ENCODE data around the gene GNS. TPM values are rescaled to one million over a fixed set of nuclear protein-coding genes. Genes with fewer than 3 reads are reported as not detected.

The GNS gene
- total and polyA plus RNA-seq, 9 donors = 63.9 to 278 (median 101) TPM

DNA sequence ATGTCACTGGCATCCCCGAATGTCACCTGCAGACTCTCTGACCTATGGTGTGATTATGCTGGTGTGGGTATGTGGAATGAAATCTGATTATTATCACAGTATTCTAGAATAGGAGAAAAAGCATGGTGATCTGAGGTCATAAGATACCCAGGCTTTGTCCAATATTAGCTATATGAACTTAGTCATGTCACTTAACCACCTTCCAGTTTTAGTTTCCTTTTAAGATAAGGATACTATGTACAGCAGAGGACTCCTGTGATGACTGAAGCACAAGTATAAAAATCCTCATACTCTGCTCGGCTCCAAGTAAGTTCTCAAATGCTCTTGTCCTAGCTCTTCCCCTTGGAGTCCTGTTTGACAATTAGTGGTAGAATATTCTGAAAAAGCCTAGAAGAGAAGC, 2.8 kb downstream of the GNS start:
- intact Hi-C loops (cut with DNase I) = no loop called here
- DNase-seq = no peak
- H3K27ac ChIP-seq = no peak overlapping the region
- H3K36me3 ChIP-seq = no peaks in the 10 kb centered on the region
- H3K9me3 ChIP-seq = no peaks in the 10 kb centered on the region
- WGBS, 3 donors = 88 to 91% (median 88%) methylated on average over 2 of the region's 2 CpGs
- TF ChIP-seq EP300 (IDR thresholded peaks at IDR 0.05) (no peak), POLR2A (IDR thresholded peaks at IDR 0.05) (no peak)
- TF ChIP-seq, protein P1, sequence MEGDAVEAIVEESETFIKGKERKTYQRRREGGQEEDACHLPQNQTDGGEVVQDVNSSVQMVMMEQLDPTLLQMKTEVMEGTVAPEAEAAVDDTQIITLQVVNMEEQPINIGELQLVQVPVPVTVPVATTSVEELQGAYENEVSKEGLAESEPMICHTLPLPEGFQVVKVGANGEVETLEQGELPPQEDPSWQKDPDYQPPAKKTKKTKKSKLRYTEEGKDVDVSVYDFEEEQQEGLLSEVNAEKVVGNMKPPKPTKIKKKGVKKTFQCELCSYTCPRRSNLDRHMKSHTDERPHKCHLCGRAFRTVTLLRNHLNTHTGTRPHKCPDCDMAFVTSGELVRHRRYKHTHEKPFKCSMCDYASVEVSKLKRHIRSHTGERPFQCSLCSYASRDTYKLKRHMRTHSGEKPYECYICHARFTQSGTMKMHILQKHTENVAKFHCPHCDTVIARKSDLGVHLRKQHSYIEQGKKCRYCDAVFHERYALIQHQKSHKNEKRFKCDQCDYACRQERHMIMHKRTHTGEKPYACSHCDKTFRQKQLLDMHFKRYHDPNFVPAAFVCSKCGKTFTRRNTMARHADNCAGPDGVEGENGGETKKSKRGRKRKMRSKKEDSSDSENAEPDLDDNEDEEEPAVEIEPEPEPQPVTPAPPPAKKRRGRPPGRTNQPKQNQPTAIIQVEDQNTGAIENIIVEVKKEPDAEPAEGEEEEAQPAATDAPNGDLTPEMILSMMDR (IDR thresholded peaks at IDR 0.05) = no peak
- H3K4me1 ChIP-seq (ENCODE audit: insufficient read depth) = peaks cover 4% of the 10 kb centered on the region
- H3K27me3 ChIP-seq = no peaks in the 10 kb centered on the region
- no peak overlapping the region for H3K4me3 ChIP-seq

DNA sequence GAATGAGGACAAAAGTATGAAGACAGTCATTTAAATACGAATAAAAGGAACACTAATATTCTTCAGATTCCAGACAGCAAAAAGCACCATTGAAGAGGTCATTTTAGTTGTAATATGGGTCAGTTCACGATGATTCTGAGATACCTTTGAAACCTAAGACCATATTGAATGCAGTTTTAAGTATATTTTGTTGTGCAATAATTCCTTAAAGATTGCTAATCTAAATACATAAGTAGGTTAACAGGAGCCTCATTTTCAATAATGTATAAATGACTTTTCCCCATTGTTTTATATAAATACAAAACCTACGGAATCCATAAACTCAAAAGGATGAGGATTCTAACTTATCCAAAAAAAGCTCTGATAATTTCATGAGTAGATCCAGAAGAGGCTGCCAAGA, 5.8 kb downstream of the GNS start:
- H3K9me3 ChIP-seq = no peaks in the 10 kb centered on the region
- no peaks in the 10 kb centered on the region for H3K27me3 ChIP-seq
- H3K4me1 ChIP-seq (ENCODE audit: insufficient read depth) = peaks cover 3% of the 10 kb centered on the region
- H3K4me3 ChIP-seq = no peak overlapping the region
- WGBS, 3 donors = 93 to 94% (median 93%) methylated on average over 3 of the region's 3 CpGs
- TF ChIP-seq POLR2A (IDR thresholded peaks at IDR 0.05) (no peak), EP300 (IDR thresholded peaks at IDR 0.05) (no peak)
- TF ChIP-seq, protein P1 (IDR thresholded peaks at IDR 0.05) = no peak
- no peaks in the 10 kb centered on the region for H3K36me3 ChIP-seq
- DNase-seq = no peak
- intact Hi-C loops (cut with DNase I) = no loop called here
- H3K27ac ChIP-seq = no peak overlapping the region

DNA sequence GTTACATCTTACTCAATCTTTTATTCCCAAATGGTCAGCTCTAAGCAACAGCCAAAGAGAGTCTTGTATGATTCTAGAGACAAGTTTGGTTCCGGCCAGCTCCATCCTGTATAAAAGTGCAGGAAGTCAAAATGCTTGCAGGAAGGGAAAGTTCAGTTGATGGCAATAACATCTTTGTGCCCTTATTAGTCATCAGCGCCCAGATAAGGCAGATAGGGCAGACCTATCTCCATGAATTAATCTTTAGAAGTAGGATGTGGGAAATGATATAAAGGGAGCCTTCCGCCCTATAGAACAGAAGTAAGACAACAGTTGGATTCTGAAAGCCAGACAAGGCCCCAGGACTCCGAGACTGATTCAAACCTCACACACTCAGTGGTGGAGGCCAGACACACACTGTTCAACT, 6.4 kb downstream of the GNS start:
- Histone ChIP-seq H3K9me3 (no peaks in the 10 kb centered on the region), H3K27me3 (no peaks in the 10 kb centered on the region), H3K4me1 (ENCODE audit: insufficient read depth) (peaks cover 2% of the 10 kb centered on the region), H3K36me3 (no peaks in the 10 kb centered on the region), H3K4me3 (no peak overlapping the region), H3K27ac (no peak overlapping the region)
- DNase-seq = no peak
- 87 to 92% (median 91%) methylated on average over 4 of the region's 4 CpGs for WGBS, 3 donors
- intact Hi-C loops (cut with DNase I) = no loop called here
- no peak for TF ChIP-seq EP300 (IDR thresholded peaks at IDR 0.05)
- TF ChIP-seq, protein P1 (IDR thresholded peaks at IDR 0.05) = no peak
- TF ChIP-seq POLR2A (IDR thresholded peaks at IDR 0.05) = no peak

DNA sequence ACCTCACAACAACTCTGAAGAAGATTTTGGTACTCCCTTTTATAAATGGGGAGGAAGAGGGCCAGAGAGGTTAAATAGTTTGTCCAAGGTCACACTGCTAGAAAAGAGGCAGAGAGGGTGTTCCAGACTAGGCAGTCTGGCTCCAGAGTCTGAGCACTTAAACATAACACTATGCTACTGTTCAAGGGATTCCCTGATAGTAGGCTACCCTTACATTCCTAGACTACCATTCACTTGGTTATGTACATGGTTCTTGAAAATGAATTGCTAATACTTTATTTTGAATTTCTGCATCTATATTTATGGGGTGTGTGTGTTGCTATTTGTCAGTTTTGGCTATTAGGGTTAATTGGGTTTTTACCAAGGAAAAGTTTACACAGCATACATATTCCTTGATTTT, 7.2 kb downstream of the GNS start:
- Histone ChIP-seq H3K27me3 (no peaks in the 10 kb centered on the region), H3K27ac (no peak overlapping the region), H3K36me3 (no peaks in the 10 kb centered on the region), H3K9me3 (no peaks in the 10 kb centered on the region), H3K4me1 (ENCODE audit: insufficient read depth) (peaks cover 1% of the 10 kb centered on the region), H3K4me3 (no peak overlapping the region)
- TF ChIP-seq POLR2A (IDR thresholded peaks at IDR 0.05) = no peak
- no peak for TF ChIP-seq EP300 (IDR thresholded peaks at IDR 0.05)
- TF ChIP-seq, protein P1 (IDR thresholded peaks at IDR 0.05) = no peak
- intact Hi-C loops (cut with DNase I) = no loop called here
- DNase-seq = no peak

Data from ovary (tissue), 9 donors.